Ovary (tissue), 3 donors: ENCODE measurements around the gene LEMD2.

Experiments used
- EP300 ChIP-seq: sonication (generic); formaldehyde crosslinking; IDR thresholded peaks from one replicate; pipeline ENCODE4 v1.6.1; 2017; ENCODE audit warnings: antibody characterized with exemption
- POLR2A ChIP-seq: fragments of 450-650 bp; IDR thresholded peaks from one replicate; pipeline ENCODE4 v1.6.1; 2017; ENCODE audit warnings: antibody characterized with exemption, mild to moderate bottlenecking, moderate library complexity
- TF ChIP-seq, protein P1 (sequence below), 3 donors: fragments of 450-650 bp in 2 of 3; fragments of 200-600 bp in 1 of 3; IDR thresholded peaks; one replicate each; pipeline versions ENCODE4 v1.5.1 to v1.8.0; 2016 to 2022; ENCODE audit warnings: antibody characterized with exemption in 3 of 3, mild to moderate bottlenecking in 1 of 3
- donor health status: DM: no; HTN: no; CAD: no.

DNA sequence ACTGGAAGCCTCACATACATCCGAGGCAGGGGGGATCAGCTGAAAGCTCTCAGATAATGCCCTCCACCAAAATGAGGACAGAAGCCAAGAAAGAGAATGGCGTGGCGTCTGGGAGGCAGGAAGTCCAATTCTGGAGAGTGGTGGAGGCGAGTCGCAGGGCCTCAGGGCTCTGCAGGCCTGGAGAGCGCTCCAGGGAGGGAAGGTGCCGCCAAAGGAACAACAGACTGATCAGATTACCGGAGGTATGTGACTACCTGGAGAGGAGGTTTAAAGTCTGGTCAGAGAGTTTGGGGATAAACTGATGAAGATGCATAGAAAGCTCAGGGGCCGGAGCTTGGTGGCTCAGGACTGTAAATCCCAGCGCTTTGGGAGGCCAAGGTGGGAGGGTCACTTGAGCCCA is 31.0 kb downstream of the LEMD2 start:
- TF ChIP-seq, protein P1, sequence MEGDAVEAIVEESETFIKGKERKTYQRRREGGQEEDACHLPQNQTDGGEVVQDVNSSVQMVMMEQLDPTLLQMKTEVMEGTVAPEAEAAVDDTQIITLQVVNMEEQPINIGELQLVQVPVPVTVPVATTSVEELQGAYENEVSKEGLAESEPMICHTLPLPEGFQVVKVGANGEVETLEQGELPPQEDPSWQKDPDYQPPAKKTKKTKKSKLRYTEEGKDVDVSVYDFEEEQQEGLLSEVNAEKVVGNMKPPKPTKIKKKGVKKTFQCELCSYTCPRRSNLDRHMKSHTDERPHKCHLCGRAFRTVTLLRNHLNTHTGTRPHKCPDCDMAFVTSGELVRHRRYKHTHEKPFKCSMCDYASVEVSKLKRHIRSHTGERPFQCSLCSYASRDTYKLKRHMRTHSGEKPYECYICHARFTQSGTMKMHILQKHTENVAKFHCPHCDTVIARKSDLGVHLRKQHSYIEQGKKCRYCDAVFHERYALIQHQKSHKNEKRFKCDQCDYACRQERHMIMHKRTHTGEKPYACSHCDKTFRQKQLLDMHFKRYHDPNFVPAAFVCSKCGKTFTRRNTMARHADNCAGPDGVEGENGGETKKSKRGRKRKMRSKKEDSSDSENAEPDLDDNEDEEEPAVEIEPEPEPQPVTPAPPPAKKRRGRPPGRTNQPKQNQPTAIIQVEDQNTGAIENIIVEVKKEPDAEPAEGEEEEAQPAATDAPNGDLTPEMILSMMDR (IDR thresholded peaks at IDR 0.05), result no peak
- TF ChIP-seq POLR2A, result no peak
- no peak for TF ChIP-seq EP300
